OCI-M1 (cell line): ENCODE data around the gene FANCE.

Experiments used
- DNase-seq: peaks from one replicate; lab custom pipeline; 2025; lab: John Stamatoyannopoulos, UW

FANCE gene

GRCh38 chr6:35484921-35485392 is 32.8 kb downstream of the FANCE start:
- no peak for DNase-seq

DNA sequence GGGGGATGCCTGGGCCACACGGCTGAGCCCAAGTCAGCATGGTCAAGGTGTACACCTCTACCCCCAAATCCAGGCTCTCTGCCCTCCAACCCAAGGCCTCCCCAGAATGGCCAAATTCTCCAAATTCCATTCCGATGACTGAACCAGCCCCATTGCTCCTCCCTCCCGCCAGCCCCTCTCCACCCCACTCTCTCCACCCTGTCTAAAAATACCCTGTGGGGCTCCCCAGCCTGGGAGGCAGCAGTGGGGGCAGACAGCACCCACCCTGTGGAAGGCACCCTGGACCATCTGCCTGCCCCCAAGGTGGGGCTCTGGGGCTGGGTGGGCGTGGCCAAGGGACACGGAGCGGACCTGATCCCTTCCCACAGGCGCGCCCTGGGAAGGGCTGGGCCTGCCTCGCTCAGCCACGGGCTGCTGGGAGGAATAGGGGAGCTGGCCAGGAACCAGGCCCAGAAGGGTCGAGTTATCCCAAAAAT is 33.3 kb downstream of the FANCE start:
- DNase-seq: no peak

- no peak for DNase-seq
Observed at GRCh38 chr6:35486005-35486925, 34.1 kb downstream of the FANCE start.

DNA sequence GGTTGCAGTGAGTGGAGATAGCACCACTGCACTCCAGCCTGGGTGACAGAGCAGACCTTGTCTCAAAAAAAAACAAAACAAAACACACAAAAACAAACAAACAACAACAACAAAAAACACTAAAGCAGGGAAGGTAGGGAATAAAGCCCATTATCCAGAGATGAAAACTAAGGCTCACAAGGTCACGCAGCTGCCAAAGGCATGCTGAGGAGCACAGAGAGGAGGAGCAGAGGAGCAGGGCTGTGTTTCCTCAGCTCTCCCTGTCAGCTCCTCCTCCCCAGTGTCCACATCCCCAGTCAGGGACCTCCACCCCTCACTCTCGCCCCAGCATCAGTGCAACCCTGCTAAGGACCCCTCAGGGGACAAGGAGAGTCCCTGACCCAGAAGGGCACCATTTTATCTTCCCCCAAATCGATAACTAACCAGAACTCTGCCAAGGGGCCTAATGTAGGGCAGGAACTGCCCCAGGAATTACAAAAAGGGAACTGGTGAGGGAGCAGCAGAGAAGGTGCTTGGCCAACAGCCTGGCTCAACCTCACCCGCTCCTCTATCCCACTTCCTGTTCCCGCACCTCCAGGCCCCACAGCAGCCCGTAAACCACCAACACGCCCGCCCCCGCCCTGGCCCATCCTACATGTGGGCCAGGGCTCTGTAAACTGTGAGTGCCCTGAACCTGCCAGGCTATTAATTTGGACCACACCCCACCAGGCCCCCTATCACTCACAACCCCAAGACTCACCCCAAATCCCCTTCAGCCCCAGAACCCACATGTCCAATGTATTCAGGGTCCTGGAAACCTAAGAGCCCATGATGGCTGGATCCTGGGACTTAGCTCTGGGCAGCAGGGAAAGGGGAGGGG is 35.7 kb downstream of the FANCE start:
- peak; percentile 83 for DNase-seq

- no peak for DNase-seq
Observed at GRCh38 chr6:35488517-35488862, 36.4 kb downstream of the FANCE start.

DNA sequence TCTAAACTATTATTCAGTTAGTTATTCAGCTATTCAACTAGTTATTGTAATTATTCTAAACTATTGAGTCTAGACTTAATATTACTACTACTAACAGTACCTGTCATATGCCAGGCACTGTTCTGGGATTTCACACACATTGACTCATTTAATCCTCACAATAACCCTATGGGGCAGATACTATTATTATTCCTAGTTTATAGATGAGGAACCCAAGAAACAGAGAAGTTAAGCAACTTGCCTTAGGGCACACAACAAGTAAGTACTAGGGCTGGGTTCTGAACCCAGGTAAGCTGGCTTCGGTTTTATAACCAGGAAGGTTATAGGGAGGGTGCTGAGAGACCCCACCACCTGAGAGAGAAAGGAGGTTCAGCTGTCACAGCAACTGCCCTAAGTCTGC is 36.9 kb downstream of the FANCE start:
- DNase-seq: no peak

- no peak for DNase-seq
Observed at GRCh38 chr6:35489995-35490791, 38.1 kb downstream of the FANCE start.

DNA sequence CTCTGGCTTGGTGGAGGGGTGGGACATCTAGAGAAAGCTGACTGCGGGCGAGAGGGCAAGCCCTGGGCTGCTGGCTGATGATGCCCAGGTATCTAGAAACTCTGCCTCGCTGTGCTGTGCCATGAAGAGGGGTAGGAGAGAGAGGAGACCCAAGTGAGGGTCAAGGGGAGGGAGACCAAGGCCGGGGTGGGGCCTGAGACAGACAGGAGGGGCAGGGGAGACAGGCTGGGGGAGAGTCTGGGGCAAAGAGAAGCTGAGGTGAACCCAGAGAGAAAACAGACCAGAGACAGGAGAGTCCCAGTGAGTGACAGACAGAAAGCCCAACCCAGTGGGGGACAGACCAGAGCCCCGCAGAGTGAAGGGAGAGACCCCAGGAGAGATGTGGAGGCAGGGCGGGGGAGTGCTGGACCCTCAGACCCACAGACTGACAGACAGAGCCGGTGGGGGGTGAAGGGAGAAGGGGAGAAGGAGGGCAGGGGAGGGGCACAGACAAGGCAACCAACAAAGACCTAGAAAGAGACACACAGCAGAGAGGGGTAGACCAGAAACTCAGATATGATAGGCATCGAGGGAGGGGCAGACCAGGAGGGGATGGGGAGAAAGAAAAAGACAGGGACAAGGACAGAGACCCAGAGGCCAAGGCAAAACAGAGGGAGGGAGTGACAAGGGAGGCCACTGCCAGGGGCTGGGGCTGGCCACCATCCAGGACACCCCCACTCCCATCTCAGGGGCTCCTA is 38.9 kb downstream of the FANCE start:
- no peak for DNase-seq

DNA sequence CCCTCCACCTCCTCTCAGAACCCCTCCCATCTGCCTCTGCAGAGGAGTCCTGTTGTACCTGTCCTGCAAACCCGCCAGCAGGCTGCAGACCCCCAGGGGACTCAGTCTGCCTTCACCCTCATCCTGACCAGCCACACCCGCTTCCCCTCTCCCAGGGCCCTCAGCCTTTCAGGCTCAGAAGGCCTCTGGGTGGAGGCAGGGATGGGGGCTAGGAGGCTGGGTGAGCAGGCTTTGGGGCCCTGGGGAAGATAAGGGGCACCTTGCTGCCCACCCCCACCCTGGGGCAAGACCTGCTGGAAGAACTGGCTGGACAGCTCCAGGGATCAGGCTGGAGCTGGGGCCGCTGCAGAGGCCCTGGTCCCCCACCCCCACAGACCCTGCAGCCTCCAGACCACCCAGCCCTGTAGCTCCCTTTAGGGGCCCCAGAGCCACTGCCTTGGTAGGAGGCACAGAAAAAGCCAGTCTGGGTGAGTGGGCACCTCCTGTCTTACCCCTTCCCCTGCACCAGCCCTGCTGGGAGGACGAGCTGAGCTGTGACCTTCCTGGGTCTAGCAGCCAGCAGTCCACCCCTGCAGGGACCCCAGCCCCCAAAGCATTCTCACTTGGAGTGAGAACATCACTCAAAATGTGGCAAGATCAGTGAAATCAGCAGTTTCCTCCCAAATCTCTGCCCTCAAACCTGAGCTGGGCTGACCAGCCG is 39.6 kb downstream of the FANCE start:
- no peak for DNase-seq

DNA sequence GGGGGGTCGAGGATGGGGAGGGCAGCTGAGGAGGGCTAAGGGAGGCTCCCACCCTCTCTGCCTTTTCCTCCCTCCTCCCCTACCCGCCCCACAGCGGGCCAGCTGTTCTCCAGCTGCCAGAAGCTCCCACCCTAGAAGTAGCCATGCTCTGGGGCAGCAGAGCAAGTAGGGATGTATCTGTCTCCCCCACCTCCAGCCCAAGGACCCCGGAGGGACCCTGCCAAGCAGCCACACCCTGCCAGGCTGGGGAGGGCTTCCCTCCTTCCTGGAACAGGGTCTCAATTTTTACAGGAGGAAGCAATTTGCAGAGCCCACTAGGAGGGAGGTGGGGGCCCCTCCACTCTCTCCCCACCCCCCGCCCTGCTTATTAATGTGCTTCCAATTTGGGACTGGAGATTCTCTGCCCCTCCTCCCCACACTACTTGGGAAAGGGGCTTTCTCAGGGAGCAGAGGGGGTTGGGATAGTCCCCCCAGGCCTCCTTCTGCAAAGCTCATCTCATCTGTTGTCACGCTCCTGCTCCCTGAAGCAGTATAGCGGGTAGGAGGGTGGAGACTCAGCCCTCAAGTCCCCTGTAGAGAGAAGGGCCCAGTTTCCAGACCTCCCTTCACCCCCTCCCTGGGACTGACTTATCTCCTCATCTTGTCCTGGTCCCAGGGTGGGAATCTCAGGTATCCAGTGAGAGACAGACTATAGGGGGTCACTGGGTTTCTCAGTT is 40.3 kb downstream of the FANCE start:
- no peak for DNase-seq

- DNase-seq: no peak
Observed at GRCh38 chr6:35492974-35493284, 40.8 kb downstream of the FANCE start.

- no peak for DNase-seq
Observed at GRCh38 chr6:35493307-35493983, 41.3 kb downstream of the FANCE start.

DNA sequence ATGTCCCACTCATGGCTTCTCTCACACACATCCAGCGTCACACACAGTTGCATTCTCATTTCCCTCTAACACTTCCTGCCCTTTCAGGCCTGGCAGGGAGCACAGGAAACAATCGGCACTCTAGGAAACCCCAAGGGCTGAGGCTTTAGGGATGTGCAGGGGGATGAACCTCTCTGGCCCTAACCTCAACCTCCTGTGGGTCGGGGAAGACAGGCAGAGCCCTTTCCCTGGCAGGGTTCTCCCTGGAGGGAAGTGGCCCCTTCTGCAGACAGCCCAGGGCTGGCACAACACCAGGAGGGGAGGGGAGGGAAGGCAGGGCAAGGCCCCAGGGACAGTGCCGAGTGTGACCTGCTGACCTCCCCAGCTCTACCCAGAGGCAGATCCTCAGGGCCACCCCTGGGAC is 42.0 kb downstream of the FANCE start:
- no peak for DNase-seq

DNA sequence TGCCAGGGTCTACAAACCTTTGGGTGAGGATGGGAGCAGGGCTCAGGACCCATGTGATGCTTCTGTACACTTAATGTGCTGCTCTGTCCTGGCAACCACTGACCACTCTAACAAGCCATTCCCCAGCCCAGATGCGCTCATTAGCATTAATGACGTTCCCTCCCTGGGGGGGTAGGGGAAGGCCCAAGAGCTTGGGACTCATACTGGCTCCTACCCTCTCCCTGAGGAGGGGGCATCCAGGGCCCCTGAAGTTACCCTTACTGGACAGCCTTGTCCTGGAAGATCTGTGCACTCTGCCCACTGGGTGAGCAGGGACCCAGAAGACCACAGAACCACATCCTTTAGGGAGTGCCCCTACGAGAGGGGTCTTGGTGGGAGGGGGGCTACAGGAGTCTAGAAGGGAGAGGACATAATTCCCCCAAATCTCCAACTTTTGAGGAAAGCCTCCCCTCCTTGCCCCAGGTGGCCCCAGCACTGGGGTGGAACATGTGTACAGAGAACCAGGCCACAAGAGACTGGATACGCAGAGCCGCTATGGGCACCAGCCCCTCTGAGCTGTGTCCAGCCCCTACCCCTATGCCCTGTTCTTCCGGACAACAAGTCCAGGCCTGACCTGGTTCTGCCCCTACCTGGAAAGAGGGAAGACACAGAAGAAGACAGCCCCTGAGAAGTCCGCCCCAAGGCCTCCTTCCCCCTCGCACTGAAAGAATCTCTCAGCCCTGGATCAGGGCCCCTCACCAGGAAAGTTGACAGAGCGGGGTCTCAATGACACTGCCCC is 43.3 kb downstream of the FANCE start:
- DNase-seq: no peak

- DNase-seq: no peak
Observed at GRCh38 chr6:35496036-35496840, 44.1 kb downstream of the FANCE start.

DNA sequence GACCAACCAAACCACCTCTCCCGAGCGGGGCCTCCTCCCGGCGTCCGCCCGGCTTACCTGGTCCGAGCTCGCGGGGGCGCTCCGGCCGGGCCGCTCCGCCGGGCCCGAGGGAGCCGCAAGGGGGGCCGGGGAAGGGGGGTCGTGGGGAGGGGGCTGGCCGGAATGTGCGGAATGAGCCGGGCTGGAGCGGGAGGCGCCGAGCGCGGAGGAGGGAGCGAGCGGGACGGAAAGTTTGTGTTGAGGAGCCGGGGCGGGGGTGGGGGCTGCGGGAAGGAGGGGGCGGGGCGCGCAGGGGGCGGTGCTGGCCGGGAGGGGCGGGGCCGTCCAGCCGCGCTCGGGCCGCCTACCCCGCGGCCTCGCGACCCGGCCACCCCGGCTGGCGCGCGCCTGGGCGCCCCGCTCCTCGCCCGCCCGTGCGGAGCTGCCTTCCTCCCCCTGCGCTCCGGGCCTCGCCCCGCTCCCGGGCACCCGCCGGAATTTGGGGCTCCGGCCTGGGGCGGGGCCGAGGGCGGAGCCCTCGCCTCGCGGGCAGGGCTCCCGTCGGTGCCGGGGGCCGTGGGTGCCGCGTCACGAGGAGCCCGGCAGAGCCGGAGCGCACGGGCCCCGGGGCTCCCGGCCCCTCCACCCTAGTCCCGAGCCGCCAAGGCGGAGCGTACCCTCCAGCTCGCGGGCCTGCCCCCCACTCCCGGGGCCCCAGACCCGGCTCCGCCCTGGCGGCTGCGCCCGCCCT is 44.9 kb downstream of the FANCE start, which contains the start of gene TEAD3:
Gene TEAD3 (minus strand): TSS at position 239 of the 730 bp plus-strand sequence.
- peak; percentile 75 for DNase-seq
